ENCODE data around the gene ELMO1. TPM values are rescaled to one million over a fixed set of nuclear protein-coding genes. Genes with fewer than 3 reads are reported as not detected.

The ELMO1 gene
- total RNA-seq, 1 donor from 2014 or later = 60.1 TPM

GRCh38 chr7:36906956-36907635 is 541.6 kb downstream of the ELMO1 start:
- Histone ChIP-seq H3K27ac (no peak overlapping the region), H3K4me1 (no peaks in the 10 kb centered on the region), H3K36me3 (no peaks in the 10 kb centered on the region), H3K4me3 (no peak overlapping the region), H3K9me3 (no peaks in the 10 kb centered on the region), H3K27me3 (ENCODE audit: low read depth) (no peaks in the 10 kb centered on the region)
- no peak for DNase-seq
- ATAC-seq = no peak
- intact Hi-C loops (cut with DNase I) = no loop called here
- TF ChIP-seq CTCF (IDR thresholded peaks at IDR 0.05) = no peak

GRCh38 chr7:36906448-36906847 is 542.2 kb downstream of the ELMO1 start:
- H3K4me1 ChIP-seq = no peaks in the 10 kb centered on the region
- H3K4me3 ChIP-seq = no peak overlapping the region
- no peak for ATAC-seq
- TF ChIP-seq CTCF (IDR thresholded peaks at IDR 0.05) = no peak
- no peaks in the 10 kb centered on the region for H3K36me3 ChIP-seq
- H3K27ac ChIP-seq = no peak overlapping the region
- no peaks in the 10 kb centered on the region for H3K27me3 ChIP-seq (ENCODE audit: low read depth)
- intact Hi-C loops (cut with DNase I) = no loop called here
- no peaks in the 10 kb centered on the region for H3K9me3 ChIP-seq
- no peak for DNase-seq

- no peak overlapping the region for H3K27ac ChIP-seq
- intact Hi-C loops (cut with DNase I) = no loop called here
Measured at GRCh38 chr7:36905841-36906240, 542.8 kb downstream of the ELMO1 start.

GRCh38 chr7:36904802-36905201 is 543.9 kb downstream of the ELMO1 start:
- Histone ChIP-seq H3K4me1 (no peaks in the 10 kb centered on the region), H3K36me3 (no peaks in the 10 kb centered on the region), H3K4me3 (no peak overlapping the region), H3K27ac (no peak overlapping the region), H3K9me3 (no peaks in the 10 kb centered on the region), H3K27me3 (ENCODE audit: low read depth) (no peaks in the 10 kb centered on the region)
- TF ChIP-seq CTCF (IDR thresholded peaks at IDR 0.05) = no peak
- ATAC-seq = no peak
- intact Hi-C loops (cut with DNase I) = no loop called here
- DNase-seq = no peak

More at GRCh38 chr7:36905841-36906240, 542.8 kb downstream of the ELMO1 start:
- H3K36me3 ChIP-seq = no peaks in the 10 kb centered on the region
- H3K9me3 ChIP-seq = no peaks in the 10 kb centered on the region
- TF ChIP-seq CTCF (IDR thresholded peaks at IDR 0.05) = no peak
- DNase-seq (no peak), ATAC-seq (no peak)
- H3K4me1 ChIP-seq = no peaks in the 10 kb centered on the region
- H3K4me3 ChIP-seq = no peak overlapping the region
- H3K27me3 ChIP-seq (ENCODE audit: low read depth) = no peaks in the 10 kb centered on the region

- Histone ChIP-seq H3K4me3 (no peak overlapping the region), H3K36me3 (no peaks in the 10 kb centered on the region), H3K27ac (no peak overlapping the region), H3K4me1 (no peaks in the 10 kb centered on the region), H3K27me3 (ENCODE audit: low read depth) (no peaks in the 10 kb centered on the region), H3K9me3 (no peaks in the 10 kb centered on the region)
- no peak for TF ChIP-seq CTCF (IDR thresholded peaks at IDR 0.05)
- no peak for ATAC-seq
- intact Hi-C loops (cut with DNase I) = no loop called here
- no peak for DNase-seq
Measured at GRCh38 chr7:36904101-36904500, 544.6 kb downstream of the ELMO1 start.

Data from lower lobe of right lung (tissue), 2 donors.